GM23248 (cell line): Measurements from ENCODE around the gene ANO1.

ENCODE experiments used
- EZH2 ChIP-seq: fragments of 200-600 bp; sonication (generic); IDR thresholded peaks from 2 replicates; pipeline ENCODE4 v1.6.1; 2018; ENCODE audit warnings: antibody characterized with exemption, mild to moderate bottlenecking; ENCODE audit not compliant: insufficient read depth, poor library complexity, severe bottlenecking
- EZH2phosphoT487 ChIP-seq: fragments of 200-600 bp; sonication (generic); IDR thresholded peaks from 2 replicates; pipeline ENCODE4 v1.6.1; 2018; ENCODE audit warnings: antibody characterized with exemption, moderate library complexity, mild to moderate bottlenecking, low read depth; ENCODE audit not compliant: insufficient read depth

DNA sequence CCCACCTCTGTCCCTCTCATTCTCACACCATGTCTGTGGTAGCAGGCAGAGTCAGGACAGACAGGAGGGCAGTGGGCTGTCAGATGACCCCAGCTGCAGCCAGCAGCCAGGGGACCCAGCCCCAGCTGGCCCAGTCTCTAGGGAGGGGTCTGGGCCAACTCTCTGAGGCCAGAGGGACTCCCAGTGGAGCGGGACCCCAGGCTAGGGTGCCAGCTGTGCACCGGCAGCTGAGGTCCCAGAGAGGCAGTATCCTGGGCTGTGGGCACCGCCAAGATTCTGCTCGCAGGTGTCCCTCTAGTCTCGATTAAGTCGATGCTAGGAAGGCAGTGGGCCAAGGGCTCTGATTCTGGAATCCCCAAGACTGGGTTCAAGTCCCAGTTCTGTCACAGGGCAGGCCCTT lies 108.3 kb downstream of the ANO1 start:
- TF ChIP-seq EZH2 (no peak), EZH2phosphoT487 (no peak)
